ENCODE results near the gene BCL6. TPM values are rescaled to one million over a fixed set of nuclear protein-coding genes. Genes with fewer than 3 reads are reported as not detected.

The BCL6 gene
- total and polyA plus RNA-seq, 2 donors (not counting 3 experiments of a cell fraction or from before 2014, with no cell fraction given) = 6.9 to 12.1 TPM

DNA sequence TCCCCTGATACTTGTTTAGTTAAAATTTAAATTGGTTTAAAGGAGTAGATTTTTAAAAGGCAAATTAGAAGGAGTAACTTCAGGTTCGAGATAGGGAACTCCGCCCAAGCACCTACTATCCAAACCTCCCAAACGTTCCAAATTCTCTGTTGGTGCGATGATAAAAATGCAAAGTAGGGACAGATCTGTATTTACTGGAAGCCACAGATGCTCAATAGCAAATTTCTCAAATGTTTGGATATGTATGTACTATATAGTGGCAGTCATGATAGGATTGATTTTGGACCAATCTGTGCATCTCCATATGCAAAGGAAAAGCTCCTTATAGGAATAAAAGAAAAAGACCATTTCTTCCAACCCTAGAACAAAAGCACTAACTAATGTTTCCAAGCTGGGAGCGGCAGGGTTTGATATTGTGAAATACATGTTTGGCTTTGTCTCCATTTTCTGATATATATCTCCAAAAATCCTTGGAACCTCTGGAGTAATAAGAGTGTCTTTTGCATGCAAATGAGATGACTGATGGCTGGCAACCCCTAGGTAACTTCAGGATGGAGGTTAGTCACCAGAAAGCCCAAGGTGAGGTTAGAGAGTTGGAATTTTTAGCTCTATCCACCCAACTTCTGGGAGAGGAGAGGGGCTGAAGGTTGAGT lies 58.5 kb downstream of the BCL6 start:
- Histone ChIP-seq H3K9ac (replicated peaks; ENCODE audit: extremely low read depth, insufficient read depth, low read length) (no peak overlapping the region), H3K9me1 (replicated peaks; ENCODE audit: control insufficient read depth, extremely low read depth, insufficient read depth, low read length) (no peaks in the 10 kb centered on the region), H4K20me1 (replicated peaks; ENCODE audit: control insufficient read depth, extremely low read depth, insufficient read depth, low read length) (no peaks in the 10 kb centered on the region), H3K79me2 (ENCODE audit: control insufficient read depth, insufficient read depth, low read length) (no peaks in the 10 kb centered on the region), H2AFZ (ENCODE audit: low read depth, low read length) (no peak overlapping the region), H3K9me3 (replicated peaks; ENCODE audit: control insufficient read depth, insufficient read depth, low read length) (no peaks in the 10 kb centered on the region), H3K4me3 (replicated peaks in 1 of 3; ENCODE audit: insufficient read depth in 1 of 3, low read depth in 1 of 3, low read length in 3 of 3) (no peak overlapping the region), H3K36me3 (ENCODE audit: control insufficient read depth in 2 of 2, extremely low read depth in 1 of 2, insufficient read depth in 2 of 2, low read length in 2 of 2) (no peaks in the 10 kb centered on the region), H3K27ac (ENCODE audit: insufficient read depth, low read depth, low read length) (no peak overlapping the region), H3K4me2 (ENCODE audit: insufficient read depth, low read length) (no peak overlapping the region), H3K4me1 (ENCODE audit: control insufficient read depth, extremely low read depth, insufficient read depth, low read length) (no peaks in the 10 kb centered on the region), H3K27me3 (ENCODE audit: control insufficient read depth in 2 of 2, insufficient read depth in 2 of 2, low read length in 2 of 2) (peaks cover 3 to 5% of the 10 kb centered on the region in 2 experiments)
- ChIA-PET POLR2A (no interaction called here), CTCF (interaction anchor here (0.9 kb wide), 1 partner anchor 16 kb away, joined by 3 read pairs; no protein-coding TSS in a partner anchor)
- TF ChIP-seq EZH2 (IDR thresholded peaks at IDR 0.05; ENCODE audit: borderline replicate concordance, low read depth, low read length, severe bottlenecking) = no peak
- TF ChIP-seq, protein P1, sequence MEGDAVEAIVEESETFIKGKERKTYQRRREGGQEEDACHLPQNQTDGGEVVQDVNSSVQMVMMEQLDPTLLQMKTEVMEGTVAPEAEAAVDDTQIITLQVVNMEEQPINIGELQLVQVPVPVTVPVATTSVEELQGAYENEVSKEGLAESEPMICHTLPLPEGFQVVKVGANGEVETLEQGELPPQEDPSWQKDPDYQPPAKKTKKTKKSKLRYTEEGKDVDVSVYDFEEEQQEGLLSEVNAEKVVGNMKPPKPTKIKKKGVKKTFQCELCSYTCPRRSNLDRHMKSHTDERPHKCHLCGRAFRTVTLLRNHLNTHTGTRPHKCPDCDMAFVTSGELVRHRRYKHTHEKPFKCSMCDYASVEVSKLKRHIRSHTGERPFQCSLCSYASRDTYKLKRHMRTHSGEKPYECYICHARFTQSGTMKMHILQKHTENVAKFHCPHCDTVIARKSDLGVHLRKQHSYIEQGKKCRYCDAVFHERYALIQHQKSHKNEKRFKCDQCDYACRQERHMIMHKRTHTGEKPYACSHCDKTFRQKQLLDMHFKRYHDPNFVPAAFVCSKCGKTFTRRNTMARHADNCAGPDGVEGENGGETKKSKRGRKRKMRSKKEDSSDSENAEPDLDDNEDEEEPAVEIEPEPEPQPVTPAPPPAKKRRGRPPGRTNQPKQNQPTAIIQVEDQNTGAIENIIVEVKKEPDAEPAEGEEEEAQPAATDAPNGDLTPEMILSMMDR (IDR thresholded peaks at IDR 0.05; ENCODE audit: extremely low read depth in 1 of 2, insufficient read depth in 1 of 2, low read depth in 1 of 2, low read length in 2 of 2) = no peak
- TF ChIP-seq POLR2AphosphoS5 (IDR thresholded peaks at IDR 0.05; ENCODE audit: insufficient read depth, low read depth, low read length) = no peak
- no peak for TF ChIP-seq MYC (IDR thresholded peaks at IDR 0.05; ENCODE audit: low read depth, low read length)
- TF ChIP-seq, protein P2, sequence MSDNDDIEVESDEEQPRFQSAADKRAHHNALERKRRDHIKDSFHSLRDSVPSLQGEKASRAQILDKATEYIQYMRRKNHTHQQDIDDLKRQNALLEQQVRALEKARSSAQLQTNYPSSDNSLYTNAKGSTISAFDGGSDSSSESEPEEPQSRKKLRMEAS (IDR thresholded peaks at IDR 0.05; ENCODE audit: insufficient read depth, insufficient read length) = no peak
- no peak for TF ChIP-seq JUN (IDR thresholded peaks at IDR 0.05; ENCODE audit: borderline replicate concordance, insufficient read depth, insufficient read length, low read depth)
- no peak for TF ChIP-seq GATA2 (IDR thresholded peaks at IDR 0.05; ENCODE audit: insufficient read depth, insufficient read length, low read depth, low read length)
- no peak for TF ChIP-seq FOS (IDR thresholded peaks at IDR 0.05; ENCODE audit: borderline replicate concordance, insufficient read depth, low read length)
- no peak for TF ChIP-seq POLR2A (IDR thresholded peaks at IDR 0.05; ENCODE audit: low read depth, low read length)
- dilution Hi-C loops (cut with MboI; ENCODE audit: extremely low pct_ligation_motif_present, low sequenced_read_pairs) = loop anchor here (25.0 kb wide), 1 partner anchor 374 kb away; no protein-coding TSS in a partner anchor
- no TSS peak for BruUV-seq (replicated peaks)
- FAIRE-seq (no peak), DNase-seq (ENCODE audit: low read depth, low spot score) (no peak)
- intact Hi-C loops (cut with micrococcal nuclease) = no loop called here

Data from endothelial cell of umbilical vein (primary cell).